NCI-H1092 treated with DMSO at 0.1 percent for 48 hours (cell line): ENCODE measurements around the gene BOLA1.
"Not testable (repeated sequence)": the region's sequence is repeated elsewhere in the genome, so short reads cannot be mapped to it uniquely, and the experiment has no call there.

ENCODE experiments used
- DNase-seq: peaks from one replicate; lab custom pipeline; 2025; lab: John Stamatoyannopoulos, UW

The BOLA1 gene, protein sequence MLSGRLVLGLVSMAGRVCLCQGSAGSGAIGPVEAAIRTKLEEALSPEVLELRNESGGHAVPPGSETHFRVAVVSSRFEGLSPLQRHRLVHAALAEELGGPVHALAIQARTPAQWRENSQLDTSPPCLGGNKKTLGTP

DNA sequence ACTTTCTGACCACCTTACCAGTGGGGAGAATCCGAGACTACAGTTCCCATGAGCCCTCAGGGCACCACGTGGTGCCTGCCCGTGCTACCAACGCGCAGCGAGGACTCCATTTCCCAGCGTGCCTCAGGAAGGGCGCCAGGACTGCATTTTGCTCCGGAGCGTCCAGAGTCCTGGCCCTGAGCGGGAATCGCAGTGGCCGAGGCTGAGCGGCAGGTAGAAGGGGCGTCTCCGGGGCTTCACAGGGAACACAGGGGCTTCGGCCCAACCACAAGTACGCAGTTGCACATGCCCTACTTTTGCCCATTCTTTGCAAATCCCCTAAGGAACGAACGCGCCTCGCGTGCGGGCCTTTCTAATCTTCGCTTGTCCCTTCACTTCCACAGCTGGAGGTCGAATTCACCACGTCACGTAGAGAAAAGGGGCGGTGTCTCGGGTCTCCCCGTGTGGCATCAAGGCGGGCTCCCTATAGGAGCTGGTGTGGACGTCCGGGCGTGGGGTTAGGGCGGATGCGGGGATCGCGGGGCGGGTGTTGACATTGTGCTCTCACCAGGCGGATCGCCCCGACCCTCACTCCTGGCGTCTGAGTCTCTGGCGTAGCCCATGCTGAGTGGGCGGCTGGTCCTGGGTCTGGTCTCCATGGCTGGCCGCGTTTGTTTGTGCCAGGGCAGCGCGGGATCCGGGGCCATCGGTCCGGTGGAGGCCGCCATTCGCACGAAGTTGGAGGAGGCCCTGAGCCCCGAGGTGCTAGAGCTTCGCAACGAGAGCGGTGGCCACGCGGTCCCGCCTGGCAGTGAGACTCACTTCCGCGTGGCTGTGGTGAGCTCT lies at the start of gene BOLA1:
BOLA1 (plus strand) TSS at position 109 of the 825 bp plus-strand sequence; CDS start at position 601, 492 bp downstream.
- DNase-seq, result peak; percentile 93

DNA sequence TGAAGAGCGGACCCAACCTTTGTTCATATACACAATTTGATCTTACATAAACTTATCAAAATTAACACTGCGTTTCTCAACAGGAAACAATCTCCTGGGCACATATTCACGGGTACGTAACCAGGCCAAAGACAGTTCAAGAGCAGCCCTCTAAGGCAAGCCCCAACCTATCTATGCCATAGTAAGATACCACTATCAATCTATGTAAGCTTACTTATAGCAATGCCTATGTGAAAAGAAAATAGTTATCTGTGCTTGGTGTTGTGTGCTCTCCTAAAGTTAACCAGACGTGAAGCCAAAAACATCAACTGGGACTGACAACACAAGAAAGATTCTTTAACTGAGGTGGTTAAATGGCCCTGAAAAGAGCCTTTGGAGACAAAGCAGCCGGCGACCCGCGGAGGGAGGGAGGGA lies 49.4 kb upstream of the BOLA1 start:
- DNase-seq, result no peak

DNA sequence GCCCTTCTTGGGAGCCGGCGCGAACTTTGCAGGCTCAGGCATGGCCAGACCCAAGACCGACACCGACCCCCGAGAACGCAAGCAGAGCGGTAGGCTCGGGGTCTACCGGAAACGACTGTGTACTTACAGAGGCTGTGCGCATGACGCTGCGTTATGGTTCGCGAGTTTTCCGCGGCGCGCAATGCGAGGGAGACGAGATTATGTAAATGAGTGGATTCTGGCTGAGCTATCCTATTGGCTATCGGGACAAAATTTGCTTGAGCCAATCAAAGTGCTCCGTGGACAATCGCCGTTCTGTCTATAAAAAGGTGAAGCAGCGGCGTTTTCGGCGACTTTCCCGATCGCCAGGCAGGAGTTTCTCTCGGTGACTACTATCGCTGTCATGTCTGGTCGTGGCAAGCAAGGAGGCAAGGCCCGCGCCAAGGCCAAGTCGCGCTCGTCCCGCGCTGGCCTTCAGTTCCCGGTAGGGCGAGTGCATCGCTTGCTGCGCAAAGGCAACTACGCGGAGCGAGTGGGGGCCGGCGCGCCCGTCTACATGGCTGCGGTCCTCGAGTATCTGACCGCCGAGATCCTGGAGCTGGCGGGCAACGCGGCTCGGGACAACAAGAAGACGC lies 48.5 kb upstream of the BOLA1 start:
- DNase-seq, result not testable (repeated sequence)

DNA sequence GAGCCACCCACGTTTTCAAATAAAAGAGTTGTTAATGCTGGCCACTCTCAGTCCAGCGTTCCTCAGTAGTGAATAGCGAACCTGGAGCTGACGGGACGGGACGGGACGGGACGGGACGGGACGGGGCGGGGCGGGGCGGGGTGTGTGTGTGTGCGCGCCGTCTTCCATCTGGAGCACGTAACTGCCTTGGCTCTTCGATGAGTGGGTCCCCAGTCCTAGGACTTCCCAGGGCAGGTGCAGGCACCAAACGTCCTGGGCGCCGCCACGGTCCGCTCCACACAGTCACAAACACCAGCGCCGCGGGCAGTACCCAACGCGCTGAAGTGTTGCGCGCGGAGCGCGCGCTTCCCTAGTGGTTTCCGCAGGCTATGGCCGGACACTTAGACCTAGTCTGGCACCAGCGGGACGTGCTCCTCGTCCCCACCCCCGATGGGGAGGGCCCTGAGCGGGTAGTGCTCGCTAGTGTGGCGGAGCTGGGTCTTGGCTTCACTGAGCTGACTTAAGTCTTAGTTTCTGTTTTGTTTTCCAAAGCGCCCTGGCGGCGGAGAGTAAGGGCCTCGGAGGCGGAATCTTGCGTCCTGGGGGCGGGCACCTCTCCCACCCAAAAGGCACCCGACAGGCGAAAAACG lies 47.7 kb upstream of the BOLA1 start:
- DNase-seq, result not testable (repeated sequence)

DNA sequence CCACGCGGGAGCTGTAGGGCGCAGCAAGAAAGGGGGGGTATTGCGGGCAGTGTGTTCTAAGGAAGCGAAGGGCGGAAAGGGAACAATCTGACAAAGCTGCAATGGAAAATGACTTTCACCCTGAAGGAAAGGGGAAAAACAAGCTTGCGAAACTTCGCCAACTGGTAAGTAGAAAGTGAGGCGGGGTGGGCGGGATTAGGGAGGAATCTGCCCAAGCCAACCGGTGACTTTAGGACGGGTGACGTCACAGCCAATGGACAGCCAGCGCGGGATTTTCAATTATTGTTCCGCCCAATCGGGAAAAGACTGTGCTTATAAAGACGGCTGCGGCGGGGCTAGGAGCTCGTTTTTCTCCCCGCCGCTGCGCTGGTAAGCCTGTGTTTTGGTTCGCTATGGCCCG lies 47.1 kb upstream of the BOLA1 start:
- DNase-seq, result not testable (repeated sequence)

DNA sequence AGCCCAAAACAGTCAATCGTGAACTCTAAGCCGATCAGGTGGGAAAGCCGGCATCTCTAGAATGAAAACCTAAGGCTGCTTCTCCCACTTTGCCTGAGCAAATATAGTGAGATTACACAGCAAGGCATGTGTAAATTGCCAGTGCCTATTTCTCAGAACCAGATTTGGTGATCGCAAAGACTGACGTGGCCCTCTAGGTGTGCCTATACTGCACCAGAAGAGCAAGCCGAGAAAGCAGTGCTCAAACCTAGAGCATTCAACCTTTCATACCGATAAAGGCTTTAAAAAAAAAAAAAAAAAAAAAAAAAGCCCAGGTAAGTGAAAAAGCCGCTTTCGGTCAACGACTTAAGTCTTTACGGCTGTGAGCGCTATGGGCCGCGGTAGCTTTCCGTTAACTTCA lies 39.1 kb upstream of the BOLA1 start:
- not testable (repeated sequence) for DNase-seq

DNA sequence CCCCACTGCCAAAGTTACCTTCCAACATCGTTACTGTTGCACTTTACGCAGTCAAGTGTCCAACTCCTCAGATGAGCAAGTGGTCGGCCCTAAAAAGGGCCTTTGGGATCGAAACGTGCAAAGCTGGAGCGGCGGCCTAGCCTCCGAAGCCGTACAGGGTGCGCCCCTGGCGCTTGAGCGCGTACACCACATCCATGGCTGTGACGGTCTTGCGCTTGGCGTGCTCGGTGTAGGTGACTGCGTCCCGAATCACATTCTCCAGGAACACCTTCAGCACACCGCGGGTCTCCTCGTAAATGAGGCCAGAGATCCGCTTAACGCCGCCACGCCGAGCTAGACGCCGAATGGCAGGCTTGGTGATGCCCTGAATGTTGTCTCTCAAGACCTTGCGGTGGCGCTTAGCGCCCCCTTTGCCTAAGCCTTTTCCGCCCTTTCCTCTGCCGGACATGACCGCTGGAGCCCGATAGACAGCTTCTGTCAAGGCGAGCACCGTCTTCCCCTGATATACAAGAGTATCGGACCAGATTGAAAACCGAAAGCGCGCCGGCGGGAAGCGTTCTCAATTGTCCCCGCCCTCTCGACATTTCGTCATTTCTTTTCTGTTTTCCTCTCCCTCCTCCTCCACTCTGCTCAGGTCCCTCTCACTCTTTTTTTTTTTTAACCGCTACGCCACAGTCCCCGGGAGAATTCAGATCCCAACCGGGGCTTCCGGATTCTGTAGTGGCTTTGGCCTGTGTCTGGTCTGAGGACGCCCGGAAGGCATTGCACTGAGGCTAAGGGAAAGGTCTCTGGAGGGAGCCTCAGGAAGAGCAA lies 38.5 kb upstream of the BOLA1 start:
- not testable (repeated sequence) for DNase-seq

DNA sequence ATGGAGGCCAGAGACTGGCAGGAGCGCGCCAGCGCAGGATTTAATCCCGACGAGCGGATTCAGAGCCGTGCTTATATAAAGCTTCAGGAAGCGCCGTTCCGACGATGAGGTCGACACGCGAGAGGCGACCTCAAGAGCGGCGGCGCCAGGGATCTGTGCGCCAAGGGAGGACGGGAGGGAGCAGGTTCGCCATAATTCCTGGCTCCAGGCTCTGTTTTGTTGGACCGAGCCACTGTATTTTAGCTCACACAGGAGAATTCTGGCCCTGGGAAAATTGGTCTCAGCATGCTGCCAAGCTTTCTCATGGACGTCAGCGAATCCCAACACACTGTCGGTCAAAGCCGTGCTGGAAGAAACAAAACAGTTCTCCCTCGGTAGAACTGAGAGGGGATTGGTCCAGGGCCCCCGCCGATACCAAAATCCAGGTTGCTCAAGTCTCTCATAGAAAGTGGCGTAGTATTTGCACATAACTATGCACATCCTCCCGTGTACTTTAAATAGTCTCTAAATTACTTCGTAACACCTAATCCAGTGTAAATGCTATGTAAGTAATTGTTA lies 37.8 kb upstream of the BOLA1 start:
- not testable (repeated sequence) for DNase-seq

DNA sequence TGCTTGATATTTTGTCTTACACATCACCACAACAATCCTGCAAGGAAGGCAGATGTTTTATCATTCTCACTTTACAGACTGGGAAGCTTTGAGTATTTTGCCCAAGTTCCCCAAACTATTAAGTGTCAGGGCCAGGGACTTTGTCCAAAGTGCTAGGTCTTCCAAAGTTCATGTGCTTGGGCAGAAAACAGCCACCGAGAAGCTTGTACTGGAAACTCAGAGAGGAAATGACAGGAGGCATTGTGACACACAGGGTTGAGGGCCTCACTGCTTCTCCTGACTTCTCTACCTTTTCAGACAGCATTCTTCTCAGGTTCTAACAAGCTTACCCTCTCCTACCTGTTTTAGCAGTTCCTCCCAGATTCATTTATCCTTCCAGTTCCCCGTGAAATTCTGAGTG lies 32.5 kb upstream of the BOLA1 start:
- DNase-seq, result not testable (repeated sequence)

DNA sequence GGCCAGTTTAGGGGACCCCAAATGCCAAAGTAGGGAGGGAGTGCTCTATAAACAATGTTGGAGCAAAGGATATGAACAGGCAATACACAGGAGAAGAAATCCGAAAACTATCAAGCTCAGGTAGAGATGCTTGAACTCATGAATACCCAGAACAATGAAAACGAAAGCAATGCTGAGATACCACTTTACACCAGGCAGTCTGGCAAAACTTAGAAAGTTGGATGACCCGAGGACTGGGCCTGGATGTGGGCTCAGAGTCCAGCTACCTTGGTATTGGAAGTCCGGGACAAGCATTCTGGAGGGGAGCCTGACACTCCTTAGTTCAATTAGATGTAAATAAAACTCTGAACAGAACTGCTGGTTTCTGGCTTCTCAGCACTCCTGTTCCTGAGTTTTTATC lies 26.3 kb upstream of the BOLA1 start:
- DNase-seq, result not testable (repeated sequence)

DNA sequence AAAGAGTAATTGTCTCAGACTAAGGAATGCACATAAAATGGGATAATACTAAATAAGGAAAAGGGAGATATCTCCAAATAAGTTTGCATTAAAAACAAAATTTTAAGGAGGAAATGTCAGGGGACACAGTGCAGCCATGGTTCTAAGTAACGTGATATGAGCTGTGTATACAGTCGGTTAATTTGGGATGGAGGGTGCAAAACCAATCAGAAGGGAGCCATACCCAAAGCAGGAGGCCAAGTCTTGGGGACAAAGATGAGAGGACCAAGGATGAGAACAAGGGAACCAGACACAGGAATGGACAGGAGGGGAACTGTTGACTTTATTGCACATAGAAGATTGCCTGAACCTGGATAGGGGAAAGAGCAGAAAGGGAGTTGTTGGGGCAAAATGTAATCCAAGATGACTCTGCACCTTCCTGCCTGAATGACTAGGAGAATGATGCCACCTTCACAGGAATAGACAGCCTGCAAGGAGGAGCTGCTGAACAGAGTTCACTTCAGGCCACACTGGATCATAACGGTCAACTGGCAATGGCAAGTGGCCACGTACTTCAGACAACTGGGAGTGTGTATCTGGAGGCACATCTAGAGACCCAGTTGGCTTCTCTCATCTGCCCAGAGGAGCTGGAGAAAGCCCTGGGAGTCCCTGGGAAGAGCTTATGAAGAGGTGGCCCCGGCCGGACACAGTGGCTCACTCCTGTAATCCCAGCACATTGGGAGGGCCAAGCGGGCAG lies 22.0 kb upstream of the BOLA1 start:
- DNase-seq, result no peak

DNA sequence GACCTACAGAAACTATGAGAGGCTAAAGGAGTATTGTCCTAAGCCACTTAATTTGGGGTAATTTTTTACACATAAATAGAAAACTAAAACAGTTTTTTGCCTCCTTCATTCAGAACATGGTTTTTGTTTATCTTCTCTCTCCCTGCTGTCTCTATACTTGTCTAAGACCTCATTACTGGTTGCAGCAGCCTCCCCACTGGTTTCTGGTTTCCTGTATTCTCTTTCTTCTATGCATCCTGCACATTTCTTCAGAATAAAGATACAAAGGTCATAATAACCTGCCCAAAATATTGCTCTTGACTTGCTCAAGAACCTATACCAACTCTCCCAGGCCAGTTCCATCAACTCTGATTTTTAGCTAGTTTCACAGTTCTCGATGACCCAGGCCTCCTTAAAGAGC lies 19.8 kb upstream of the BOLA1 start:
- no peak for DNase-seq

DNA sequence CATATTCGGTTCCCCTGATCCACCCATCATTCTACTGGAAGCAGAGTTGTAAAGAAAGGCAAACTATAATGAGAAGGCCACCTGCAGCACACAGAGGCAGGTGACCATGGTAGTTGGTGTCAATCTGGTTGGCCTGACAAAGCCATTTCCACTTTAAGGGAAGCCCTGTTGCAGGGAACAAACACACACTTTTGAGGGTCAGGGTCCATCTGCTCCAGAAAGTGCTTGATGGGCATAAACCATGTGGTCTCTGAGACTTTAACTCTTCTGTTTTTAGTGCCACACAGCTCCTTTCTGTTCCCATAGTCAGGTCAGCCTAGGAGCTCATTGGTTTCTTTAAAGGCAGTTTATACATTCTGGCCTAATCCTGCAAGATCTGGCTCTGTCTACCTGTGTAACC lies 17.5 kb upstream of the BOLA1 start:
- no peak for DNase-seq

DNA sequence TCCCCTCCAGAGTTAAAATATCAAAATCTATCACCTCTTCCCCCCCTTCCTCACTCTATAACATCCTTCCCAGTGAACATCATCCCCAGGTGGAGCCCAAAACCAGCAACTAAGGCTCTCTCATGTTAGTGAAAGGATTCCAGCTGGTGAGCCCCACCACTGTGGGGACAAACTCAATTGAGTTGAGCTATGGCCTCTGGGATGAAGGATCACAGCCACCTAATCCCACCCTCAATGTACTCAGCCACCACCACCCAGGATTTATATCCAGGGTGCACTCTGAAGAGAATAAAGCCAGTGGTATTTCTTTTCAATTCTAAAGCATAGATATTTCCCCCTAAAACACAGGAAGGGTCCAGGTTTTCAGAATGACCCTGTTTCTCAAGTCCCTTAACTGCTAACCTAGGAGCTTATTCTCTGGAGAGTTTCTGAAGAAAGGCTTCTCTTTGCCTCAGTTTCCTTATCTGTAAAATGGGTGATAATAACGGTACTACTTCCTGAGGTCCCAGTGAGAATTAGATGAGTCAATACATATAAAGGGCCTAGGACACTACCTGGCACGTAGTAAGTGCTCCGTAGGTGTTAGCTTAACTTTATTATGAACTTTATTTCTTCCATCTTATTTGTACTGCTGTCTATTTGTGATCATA lies 15.6 kb upstream of the BOLA1 start:
- DNase-seq, result no peak

DNA sequence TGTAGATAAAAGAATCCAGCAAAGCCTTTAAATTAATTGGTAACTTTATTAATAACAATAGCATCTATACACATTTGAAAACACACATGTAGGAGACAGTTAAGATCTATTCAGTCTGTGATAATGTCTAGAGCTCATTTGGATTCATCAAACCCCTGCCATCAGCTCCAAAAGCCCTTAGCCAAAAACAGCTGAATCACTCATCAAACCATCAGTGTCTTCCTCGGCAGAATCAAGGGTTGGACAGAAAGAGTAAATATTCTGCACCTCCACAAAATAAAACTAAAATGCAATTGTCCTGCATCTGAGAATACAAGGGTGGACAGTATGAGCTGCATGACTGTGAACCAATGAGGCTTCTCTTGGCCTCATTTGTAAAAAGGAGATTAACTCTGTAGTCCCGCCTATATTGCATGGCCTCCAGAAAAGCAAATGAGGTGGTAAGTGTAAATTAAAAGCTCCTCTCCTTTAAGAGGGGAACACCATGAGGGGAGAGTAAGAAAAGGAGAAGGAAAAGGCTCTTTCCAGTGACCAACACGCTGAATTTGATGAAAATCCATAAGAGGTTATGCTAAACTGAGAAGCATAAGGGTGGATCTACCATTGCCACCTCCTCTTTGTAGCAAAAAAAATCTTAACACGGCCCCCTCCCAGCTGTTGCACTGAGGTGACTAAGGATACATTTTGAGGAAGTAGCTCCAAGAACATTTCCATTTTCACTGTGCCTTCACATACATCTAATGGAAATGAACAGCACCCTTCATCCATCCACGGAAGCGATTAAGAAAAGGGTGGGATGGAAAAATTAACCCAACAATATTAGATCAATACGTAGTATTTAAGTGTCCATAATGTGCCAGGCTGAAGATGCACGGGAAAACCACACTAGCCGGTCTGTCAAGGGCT lies 14.7 kb upstream of the BOLA1 start:
- peak; percentile 71 for DNase-seq

DNA sequence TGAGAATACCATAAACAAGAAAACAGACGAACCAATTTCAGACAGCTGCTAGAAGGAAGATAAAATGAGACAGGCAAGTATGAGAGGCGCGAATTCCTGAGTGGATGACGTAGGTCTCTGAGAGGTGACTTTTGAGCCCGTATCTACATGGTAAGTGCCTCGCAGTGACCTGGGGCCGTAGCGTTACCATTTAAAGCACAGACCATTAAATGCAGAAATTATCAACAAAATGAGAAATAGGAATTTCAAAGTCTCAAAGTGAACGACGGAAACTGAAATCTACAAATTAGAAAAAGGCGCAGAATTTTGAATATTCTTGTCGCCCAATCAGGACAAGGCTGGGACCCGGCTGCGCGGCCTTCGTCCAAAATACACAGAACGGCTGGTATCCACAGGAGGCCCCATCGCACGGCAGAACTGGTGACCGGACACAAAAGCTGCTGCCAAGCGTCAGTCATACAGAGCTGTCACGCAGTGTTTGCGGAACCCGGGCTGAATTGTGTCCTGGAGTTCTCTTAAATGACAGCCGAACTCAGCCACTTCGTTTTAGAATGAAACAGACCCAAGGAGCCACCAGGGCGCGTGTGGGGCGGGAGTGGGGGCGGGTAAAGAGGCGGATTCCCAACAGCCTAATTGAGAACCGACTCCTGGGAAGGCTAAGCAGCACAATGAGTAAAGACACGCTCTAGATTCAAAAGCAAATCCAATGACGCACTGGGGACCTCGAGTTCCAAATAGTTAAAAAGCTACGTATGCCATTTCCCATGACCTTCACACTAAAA lies 13.8 kb upstream of the BOLA1 start:
- DNase-seq, result peak; percentile 95

DNA sequence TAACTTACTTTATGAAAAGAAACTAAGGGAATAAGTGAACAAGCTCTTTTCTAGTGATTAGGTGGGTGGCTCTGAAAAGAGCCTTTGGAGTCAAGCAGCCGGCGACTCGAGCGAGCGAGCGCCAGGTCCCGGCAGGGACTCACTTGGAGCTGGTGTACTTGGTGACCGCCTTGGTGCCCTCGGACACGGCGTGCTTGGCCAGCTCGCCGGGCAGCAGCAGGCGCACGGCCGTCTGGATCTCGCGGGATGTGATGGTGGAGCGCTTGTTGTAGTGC lies 13.3 kb upstream of the BOLA1 start:
- not testable (repeated sequence) for DNase-seq

DNA sequence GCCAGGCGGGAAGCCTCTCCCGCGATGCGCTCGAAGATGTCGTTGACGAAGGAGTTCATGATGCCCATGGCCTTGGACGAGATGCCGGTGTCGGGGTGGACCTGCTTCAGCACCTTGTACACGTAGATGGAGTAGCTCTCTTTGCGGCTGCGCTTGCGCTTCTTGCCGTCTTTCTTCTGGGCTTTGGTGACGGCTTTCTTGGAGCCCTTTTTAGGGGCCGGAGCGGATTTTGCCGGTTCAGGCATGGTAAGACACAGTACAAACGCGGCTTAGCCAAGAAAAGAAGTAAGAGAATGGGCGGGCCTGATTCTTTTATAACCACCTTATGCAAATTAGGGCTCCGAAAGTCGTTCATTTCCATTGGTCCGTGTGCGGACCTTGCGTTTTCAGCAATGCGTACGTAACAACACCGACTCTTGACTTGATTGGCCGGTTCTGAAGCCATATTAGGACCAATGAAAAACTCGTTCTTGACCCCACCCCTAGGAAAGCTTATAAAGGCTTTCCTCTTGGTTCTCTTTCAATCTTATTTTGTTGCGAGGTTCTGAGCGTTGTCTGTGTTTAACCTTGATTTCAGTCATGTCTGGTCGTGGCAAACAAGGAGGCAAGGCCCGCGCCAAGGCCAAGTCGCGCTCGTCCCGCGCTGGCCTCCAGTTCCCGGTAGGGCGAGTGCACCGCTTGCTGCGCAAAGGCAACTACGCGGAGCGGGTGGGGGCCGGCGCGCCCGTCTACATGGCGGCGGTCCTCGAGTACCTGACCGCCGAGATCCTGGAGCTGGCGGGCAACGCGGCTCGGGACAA lies 12.8 kb upstream of the BOLA1 start:
- peak; percentile 100 for DNase-seq
